Measurements from ENCODE around the gene TOX2.
"Not testable (repeated sequence)": the region's sequence is repeated elsewhere in the genome, so short reads cannot be mapped to it uniquely, and the experiment has no call there.

Gene TOX2

GRCh38 chr20:44032583-44033331, 118.1 kb downstream of the TOX2 start:
- no peak for DNase-seq (ENCODE audit: low read depth)

GRCh38 chr20:44033344-44033743, 118.7 kb downstream of the TOX2 start:
- DNase-seq (ENCODE audit: low read depth) = no peak

GRCh38 chr20:44033873-44034272, 119.2 kb downstream of the TOX2 start:
- DNase-seq (ENCODE audit: low read depth) = no peak

- no peak for DNase-seq (ENCODE audit: low read depth)
Measured at GRCh38 chr20:44034451-44034850, 119.8 kb downstream of the TOX2 start.

- DNase-seq (ENCODE audit: low read depth) = no peak
Measured at GRCh38 chr20:44034965-44035635, 120.4 kb downstream of the TOX2 start.

- DNase-seq (ENCODE audit: low read depth) = no peak
Measured at GRCh38 chr20:44035924-44036323, 121.3 kb downstream of the TOX2 start.

DNA sequence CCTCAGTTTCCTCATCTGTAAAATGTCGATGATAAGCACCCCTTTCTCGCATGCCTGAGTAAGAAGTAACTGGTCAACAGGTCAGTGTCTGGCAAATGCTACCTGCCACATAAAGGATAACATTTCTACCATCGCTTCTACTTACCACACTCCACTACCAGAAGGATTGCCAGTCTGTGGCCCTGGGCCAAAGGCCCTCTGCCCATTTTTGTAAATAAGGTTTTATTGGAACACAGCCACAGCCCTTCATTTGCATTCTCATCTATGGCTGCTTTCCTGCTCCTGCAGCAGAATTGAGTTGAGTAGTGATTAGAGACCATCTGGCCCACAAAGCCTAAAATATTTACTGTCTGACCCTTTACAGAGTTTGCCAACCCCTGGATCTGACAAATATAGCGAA, 121.8 kb downstream of the TOX2 start:
- no peak for DNase-seq (ENCODE audit: low read depth)

GRCh38 chr20:44038681-44039123, 124.0 kb downstream of the TOX2 start:
- no peak for DNase-seq (ENCODE audit: low read depth)

DNA sequence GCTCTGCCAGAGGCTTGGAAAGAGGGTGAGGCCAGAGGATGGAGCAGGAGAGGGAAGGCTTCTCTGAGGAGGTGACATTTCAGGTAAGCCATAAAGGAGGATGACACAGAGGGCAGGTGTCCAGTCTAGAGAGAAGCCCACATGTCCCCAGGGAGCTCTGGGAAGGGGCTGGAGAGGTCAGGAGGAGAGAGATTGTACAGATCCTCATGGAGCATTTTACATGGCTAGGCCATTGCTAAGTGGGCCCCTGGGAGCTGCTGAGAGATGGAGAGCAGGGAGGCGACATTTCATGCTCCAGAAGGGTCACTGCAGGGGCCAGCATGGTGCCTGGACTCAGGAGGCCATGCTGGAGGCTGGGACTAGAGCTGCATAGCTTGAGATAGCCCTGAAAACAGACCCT, 124.5 kb downstream of the TOX2 start:
- no peak for DNase-seq (ENCODE audit: low read depth)

- no peak for DNase-seq (ENCODE audit: low read depth)
Measured at GRCh38 chr20:44039741-44040140, 125.1 kb downstream of the TOX2 start.

GRCh38 chr20:44040202-44040915, 125.7 kb downstream of the TOX2 start:
- DNase-seq (ENCODE audit: low read depth) = no peak

- DNase-seq (ENCODE audit: low read depth) = no peak
Measured at GRCh38 chr20:44041001-44041400, 126.3 kb downstream of the TOX2 start.

- not testable (repeated sequence) for DNase-seq (ENCODE audit: low read depth)
Measured at GRCh38 chr20:44044712-44045111, 130.1 kb downstream of the TOX2 start.

DNA sequence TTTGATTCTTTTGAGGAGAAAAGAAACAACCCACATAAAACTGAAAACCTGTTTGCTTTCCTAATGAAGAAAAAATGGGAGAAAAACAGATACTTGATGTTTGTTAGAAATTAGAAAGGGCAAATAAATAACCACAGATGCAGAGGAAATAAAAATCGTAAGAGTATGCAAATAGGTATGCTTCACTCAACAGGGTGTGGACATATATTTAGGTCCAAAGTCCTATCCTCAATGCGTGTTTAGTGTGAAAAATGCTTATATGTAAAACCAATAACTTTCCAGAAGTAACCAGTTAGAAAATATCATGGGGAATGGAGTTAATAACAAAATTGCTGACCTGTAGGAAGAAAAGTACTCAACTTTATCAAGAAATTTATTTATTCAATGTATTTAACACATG, 135.7 kb downstream of the TOX2 start:
- no peak for DNase-seq (ENCODE audit: low read depth)

DNA sequence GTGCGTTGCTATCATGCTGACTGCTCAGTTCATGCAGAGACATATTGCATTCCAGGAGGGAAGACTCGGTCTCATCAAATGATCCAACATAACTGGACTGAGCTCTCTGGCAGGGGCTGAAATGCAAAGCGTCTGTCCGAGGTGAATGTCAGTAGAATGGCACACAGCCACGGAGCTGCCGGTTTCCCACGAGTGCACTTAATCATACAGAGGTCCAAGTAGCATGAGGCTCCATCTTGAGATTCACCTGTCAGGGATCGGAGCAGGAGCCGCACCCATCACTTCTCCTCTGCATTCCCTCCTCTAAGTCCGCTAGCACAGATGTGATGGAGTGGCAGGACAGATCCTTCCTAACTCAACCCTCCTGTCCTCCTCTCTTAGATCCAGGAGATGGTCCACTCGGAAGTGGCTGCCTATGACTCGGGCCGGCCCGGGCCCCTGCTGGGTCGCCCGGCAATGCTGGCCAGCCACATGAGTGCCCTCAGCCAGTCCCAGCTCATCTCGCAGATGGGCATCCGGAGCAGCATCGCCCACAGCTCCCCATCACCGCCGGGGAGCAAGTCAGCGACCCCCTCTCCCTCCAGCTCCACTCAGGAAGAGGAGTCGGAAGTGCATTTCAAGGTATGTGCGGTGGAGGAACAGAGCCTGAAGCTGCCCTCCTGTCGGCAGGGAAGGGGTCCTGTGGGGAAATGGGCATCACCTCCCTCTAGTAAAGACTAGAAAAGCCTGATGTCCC, 136.4 kb downstream of the TOX2 start:
- DNase-seq (ENCODE audit: low read depth) = no peak

DNA sequence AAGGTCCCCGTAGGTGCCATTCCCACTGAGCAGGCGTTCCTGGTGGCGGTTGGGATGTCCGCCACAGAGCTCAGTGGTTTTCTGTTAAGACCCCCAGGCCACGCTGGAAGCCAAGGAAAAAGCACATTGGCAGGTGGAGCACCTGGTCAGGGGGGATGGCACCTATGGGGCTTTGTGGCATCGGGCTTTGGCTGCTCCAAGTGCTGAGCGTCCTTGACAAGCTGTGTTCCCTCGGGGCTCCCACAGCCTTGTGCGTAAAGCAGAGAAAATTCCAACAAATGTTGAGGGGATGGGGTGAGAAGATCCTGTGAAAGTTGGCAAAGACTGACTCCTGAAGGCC, 137.0 kb downstream of the TOX2 start:
- DNase-seq (ENCODE audit: low read depth) = no peak

GRCh38 chr20:44052166-44052565, 137.5 kb downstream of the TOX2 start:
- DNase-seq (ENCODE audit: low read depth) = no peak

- no peak for DNase-seq (ENCODE audit: low read depth)
Measured at GRCh38 chr20:44053046-44053445, 138.4 kb downstream of the TOX2 start.

- no peak for DNase-seq (ENCODE audit: low read depth)
Measured at GRCh38 chr20:44054118-44054517, 139.5 kb downstream of the TOX2 start.

DNA sequence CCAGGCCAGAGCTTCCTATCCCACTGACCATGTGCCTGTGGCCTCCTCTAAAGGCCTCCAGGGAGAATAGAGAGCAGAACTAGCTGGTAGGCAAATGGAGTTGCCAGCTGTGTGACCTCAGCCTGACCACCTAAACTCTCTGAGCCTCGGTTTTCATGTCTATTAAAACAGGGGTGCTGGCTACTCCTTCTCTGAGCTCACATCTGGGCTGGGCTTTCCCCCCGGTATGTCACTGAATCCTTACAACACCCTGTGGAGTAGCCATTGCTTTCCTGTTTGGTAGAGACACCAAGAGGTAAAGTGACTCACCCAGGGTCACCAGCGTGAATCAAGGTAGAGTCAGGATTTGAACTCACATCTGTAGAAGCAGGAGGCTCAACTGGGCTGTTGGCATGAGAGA, 140.2 kb downstream of the TOX2 start:
- no peak for DNase-seq (ENCODE audit: low read depth)

GRCh38 chr20:44056010-44056698, 141.5 kb downstream of the TOX2 start:
- no peak for DNase-seq (ENCODE audit: low read depth)
